ENCODE measurements around the gene LIMCH1.

Gene LIMCH1

GRCh38 chr4:41597494-41597893, 59.5 kb downstream of the LIMCH1 start:
- no peaks in the 10 kb centered on the region for H3K27me3 ChIP-seq (replicated peaks; ENCODE audit: control insufficient read depth, insufficient read depth, low read length)
- TF ChIP-seq CTCF (IDR thresholded peaks at IDR 0.05; ENCODE audit: insufficient read depth, low read length, poor library complexity, severe bottlenecking): no peak
- H3K36me3 ChIP-seq (ENCODE audit: control insufficient read depth, insufficient read depth, low read length): no peaks in the 10 kb centered on the region
- no peak for DNase-seq (ENCODE audit: extremely low read depth, insufficient read length)
- H3K4me3 ChIP-seq (replicated peaks; ENCODE audit: low read depth, low read length): no peak overlapping the region

- DNase-seq (ENCODE audit: extremely low read depth, insufficient read length): no peak
- no peaks in the 10 kb centered on the region for H3K27me3 ChIP-seq (replicated peaks; ENCODE audit: control insufficient read depth, insufficient read depth, low read length)
- no peak for TF ChIP-seq CTCF (IDR thresholded peaks at IDR 0.05; ENCODE audit: insufficient read depth, low read length, poor library complexity, severe bottlenecking)
- H3K36me3 ChIP-seq (ENCODE audit: control insufficient read depth, insufficient read depth, low read length): no peaks in the 10 kb centered on the region
- H3K4me3 ChIP-seq (replicated peaks; ENCODE audit: low read depth, low read length): no peak overlapping the region
Measured at GRCh38 chr4:41598580-41598979, 60.6 kb downstream of the LIMCH1 start.

- no peaks in the 10 kb centered on the region for H3K27me3 ChIP-seq (replicated peaks; ENCODE audit: control insufficient read depth, insufficient read depth, low read length)
Measured at GRCh38 chr4:41599192-41599786, 61.3 kb downstream of the LIMCH1 start.

GRCh38 chr4:41600243-41600912, 62.4 kb downstream of the LIMCH1 start:
- no peak for TF ChIP-seq CTCF (IDR thresholded peaks at IDR 0.05; ENCODE audit: insufficient read depth, low read length, poor library complexity, severe bottlenecking)
- no peaks in the 10 kb centered on the region for H3K27me3 ChIP-seq (replicated peaks; ENCODE audit: control insufficient read depth, insufficient read depth, low read length)
- no peak overlapping the region for H3K4me3 ChIP-seq (replicated peaks; ENCODE audit: low read depth, low read length)
- no peaks in the 10 kb centered on the region for H3K36me3 ChIP-seq (ENCODE audit: control insufficient read depth, insufficient read depth, low read length)
- DNase-seq (ENCODE audit: extremely low read depth, insufficient read length): no peak

More at GRCh38 chr4:41599192-41599786, 61.3 kb downstream of the LIMCH1 start:
- Histone ChIP-seq H3K36me3 (ENCODE audit: control insufficient read depth, insufficient read depth, low read length) (no peaks in the 10 kb centered on the region), H3K4me3 (replicated peaks; ENCODE audit: low read depth, low read length) (no peak overlapping the region)
- no peak for DNase-seq (ENCODE audit: extremely low read depth, insufficient read length)
- no peak for TF ChIP-seq CTCF (IDR thresholded peaks at IDR 0.05; ENCODE audit: insufficient read depth, low read length, poor library complexity, severe bottlenecking)

- no peak overlapping the region for H3K4me3 ChIP-seq (replicated peaks; ENCODE audit: low read depth, low read length)
- DNase-seq (ENCODE audit: extremely low read depth, insufficient read length): no peak
Measured at GRCh38 chr4:41601025-41601424, 63.1 kb downstream of the LIMCH1 start.

More at GRCh38 chr4:41601025-41601424, 63.1 kb downstream of the LIMCH1 start:
- H3K27me3 ChIP-seq (replicated peaks; ENCODE audit: control insufficient read depth, insufficient read depth, low read length): no peaks in the 10 kb centered on the region; the same call in 1 of the 2 replicates
- TF ChIP-seq CTCF (IDR thresholded peaks at IDR 0.05; ENCODE audit: insufficient read depth, low read length, poor library complexity, severe bottlenecking): no peak
- H3K36me3 ChIP-seq (ENCODE audit: control insufficient read depth, insufficient read depth, low read length): no peaks in the 10 kb centered on the region

Data from GM06990 (cell line).